Activated T-cell treated with anti-CD3 and anti-CD28 coated beads, Interleukin-2, amount 50 U/mL, for 72 hours (primary cell): ENCODE measurements around the gene OR10AD1. TPM values are rescaled to one million over a fixed set of nuclear protein-coding genes. Genes with fewer than 3 reads are reported as not detected.
A peak's percentile ranks its signal among the peaks of the same experiment; 100 is the strongest.

Source experiments
- ATAC-seq, 2 donors: fragments of 150-1000 bp; cut with Tn5 transposase; replicated peaks in 1 of 2; 2 replicates each; pipeline ENCODE4 v1.10.0; 2021; ENCODE audit warnings: moderate library complexity in 2 of 2, mild to moderate bottlenecking in 1 of 2
- DNase-seq, 2 donors: peaks; one replicate each; pipeline ENCODE4 v3.0.0; 2021 to 2022; ENCODE audit warnings: mixed read lengths in 1 of 2
- H3K27ac Mint-ChIP-seq: one replicate; pipeline ENCODE4 v1.8.0; 2022; ENCODE audit warnings: mild to moderate bottlenecking, moderate library complexity, mixed read lengths
- H3K27me3 Mint-ChIP-seq: one replicate; pipeline ENCODE4 v1.8.0; 2022; ENCODE audit warnings: low read depth, mixed read lengths
- H3K36me3 Mint-ChIP-seq, 2 donors: one replicate each; pipeline ENCODE4 v1.8.0; 2022; ENCODE audit warnings: mixed read lengths in 2 of 2, mild to moderate bottlenecking in 1 of 2; ENCODE audit not compliant: insufficient read depth in 2 of 2
- H3K4me1 Mint-ChIP-seq: one replicate; pipeline ENCODE4 v1.8.0; 2022; ENCODE audit warnings: low read depth, mixed read lengths
- H3K4me3 Mint-ChIP-seq, 2 donors: one replicate each; pipeline ENCODE4 v1.8.0; 2022; ENCODE audit warnings: mild to moderate bottlenecking in 2 of 2, mixed read lengths in 2 of 2, moderate library complexity in 2 of 2
- H3K9me3 Mint-ChIP-seq, 2 donors: one replicate each; pipeline ENCODE4 v1.8.0; 2022; ENCODE audit warnings: mixed read lengths in 2 of 2
- total RNA-seq, 2 donors: library from RNA; stranded (reverse); gene quantifications; one replicate each; pipeline ENCODE4 v1.2.3, GENCODE V29; 2022

OR10AD1 gene
- total RNA-seq, 2 donors from 2014 or later = not detected

DNA sequence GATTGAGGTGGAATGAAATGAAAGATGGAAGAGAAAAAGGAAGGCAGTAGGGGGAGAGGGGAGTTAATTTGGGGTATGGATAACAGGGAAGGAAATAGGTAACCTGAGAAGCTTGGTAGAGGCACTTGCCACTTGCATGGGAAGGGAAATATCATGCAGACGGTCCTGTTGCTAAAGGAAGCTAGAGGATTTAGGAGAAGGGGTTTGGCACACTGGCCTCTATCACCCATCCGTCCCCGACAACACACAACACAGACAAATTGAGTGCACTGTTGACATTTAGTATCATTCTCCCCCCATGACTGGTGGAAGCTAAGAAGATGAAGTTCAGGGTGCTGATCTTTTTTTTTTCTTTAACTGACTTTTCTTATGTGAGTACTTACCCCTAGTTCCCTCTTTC lies 2.0 kb downstream of the OR10AD1 start:
- Mint-ChIP-seq H3K27me3 (no peaks in the 10 kb centered on the region), H3K36me3 (peaks cover 18 to 39% of the 10 kb centered on the region in 2 donors), H3K27ac (no peak overlapping the region), H3K4me1 (peaks cover 40% of the 10 kb centered on the region), H3K9me3 (peaks cover 16 to 19% of the 10 kb centered on the region in 2 donors), H3K4me3 (peak overlapping the region in 1 of 2 donors; percentile 59)
- DNase-seq = no peak
- no peak for ATAC-seq

DNA sequence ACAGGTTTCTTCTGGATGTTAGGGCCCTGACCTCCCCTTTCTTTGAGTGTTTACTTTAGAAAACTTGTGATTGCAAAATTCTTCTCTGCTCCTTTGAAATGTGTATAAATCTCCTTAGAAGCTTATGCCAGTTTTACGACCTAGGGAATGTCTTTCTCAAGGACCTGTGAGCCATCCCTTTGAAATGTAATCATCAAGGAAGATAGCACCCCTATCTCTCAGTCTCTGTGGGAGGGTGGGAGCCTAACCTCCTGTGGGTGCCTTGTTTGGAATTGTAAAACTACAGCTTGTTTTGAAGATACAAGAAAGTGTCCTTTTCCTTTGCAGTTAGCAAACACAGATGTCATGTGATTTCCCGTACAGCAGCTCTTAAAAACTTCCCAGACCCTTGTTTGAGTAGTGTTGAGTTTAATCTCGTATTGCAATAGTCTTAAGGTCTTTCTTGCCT lies 3.3 kb downstream of the OR10AD1 start:
- H3K4me3 Mint-ChIP-seq = peak overlapping the region; percentile 89 to 95
- DNase-seq (no peak), ATAC-seq (no peak)
- H3K4me1 Mint-ChIP-seq = peaks cover 40% of the 10 kb centered on the region
- peaks cover 4% of the 10 kb centered on the region for H3K27me3 Mint-ChIP-seq
- peaks cover 16 to 19% of the 10 kb centered on the region in 2 donors for H3K9me3 Mint-ChIP-seq
- peaks cover 18 to 35% of the 10 kb centered on the region in 2 donors for H3K36me3 Mint-ChIP-seq
- peak overlapping the region; percentile 92 for H3K27ac Mint-ChIP-seq

DNA sequence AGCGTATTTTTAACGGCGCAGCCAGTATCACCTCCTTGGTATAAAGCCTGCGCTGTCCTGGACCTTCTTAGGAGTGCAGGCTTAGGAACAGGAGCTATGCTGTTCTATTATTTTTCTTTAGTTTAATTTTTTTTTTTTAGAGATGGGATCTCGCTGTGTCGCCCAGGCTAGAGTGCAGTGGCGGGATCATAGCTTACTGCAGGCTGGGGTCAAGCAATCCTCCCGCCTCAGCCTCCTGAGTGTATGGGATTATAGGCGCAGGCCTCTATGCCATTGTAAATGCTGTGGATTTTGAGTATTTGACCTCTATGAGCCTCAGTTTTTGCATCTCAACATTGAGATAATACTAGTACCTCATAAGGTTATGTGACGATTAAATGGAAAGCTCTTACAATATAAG lies 4.1 kb downstream of the OR10AD1 start:
- H3K27ac Mint-ChIP-seq = peak overlapping the region; percentile 92
- ATAC-seq = no peak
- peaks cover 14 to 30% of the 10 kb centered on the region in 2 donors for H3K36me3 Mint-ChIP-seq

GRCh38 chr12:48198672-48198971 lies 4.5 kb downstream of the OR10AD1 start:
- Mint-ChIP-seq H3K27ac (peak overlapping the region; percentile 92), H3K27me3 (peaks cover 13% of the 10 kb centered on the region), H3K4me3 (peak overlapping the region; percentile 89 to 95), H3K36me3 (peaks cover 14 to 30% of the 10 kb centered on the region in 2 donors), H3K4me1 (peaks cover 40% of the 10 kb centered on the region), H3K9me3 (peaks cover 12 to 15% of the 10 kb centered on the region in 2 donors)
- ATAC-seq = peak; percentile 22
- DNase-seq = peak; percentile 36 to 48

More for the DNA sequence above, 4.1 kb downstream of the OR10AD1 start:
- Mint-ChIP-seq H3K27me3 (peaks cover 11% of the 10 kb centered on the region), H3K4me1 (peaks cover 40% of the 10 kb centered on the region), H3K4me3 (peak overlapping the region; percentile 89 to 95), H3K9me3 (peaks cover 12 to 15% of the 10 kb centered on the region in 2 donors)
- DNase-seq = no peak

DNA sequence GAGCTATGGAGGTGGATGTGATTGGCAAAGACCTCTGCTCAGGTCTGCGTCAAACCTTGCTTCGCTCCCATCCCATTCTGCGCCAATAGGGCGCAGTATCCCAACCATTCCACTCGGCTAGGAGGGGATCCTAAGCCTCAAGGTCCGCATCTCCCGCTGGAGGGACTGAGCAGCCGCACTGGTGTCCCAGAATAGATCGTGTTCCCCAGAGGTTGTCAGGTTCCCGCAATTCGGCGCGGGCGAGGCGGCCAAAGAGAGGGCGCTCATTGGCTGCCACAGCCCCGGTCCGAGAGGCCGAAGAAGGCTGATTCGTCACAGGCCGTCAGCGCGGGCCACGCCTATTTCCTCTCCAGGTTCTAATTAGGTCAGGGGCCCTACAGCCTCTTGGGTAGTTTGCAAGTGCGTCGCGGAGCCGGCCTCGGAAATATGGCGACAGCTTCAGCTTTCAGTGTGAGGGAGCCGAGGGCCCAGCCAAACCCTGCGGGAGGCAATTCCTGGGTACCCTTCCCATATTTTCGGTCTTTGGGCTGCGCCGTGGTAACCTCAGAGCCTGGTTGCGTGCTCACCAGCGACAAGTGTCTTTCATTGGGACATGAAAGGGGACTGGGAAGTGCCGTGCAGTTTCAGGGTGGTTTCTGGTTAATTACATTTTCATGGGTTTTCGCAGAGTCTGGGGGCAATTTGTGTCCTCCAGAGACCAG lies 5.0 kb downstream of the OR10AD1 start:
- ATAC-seq = peak; percentile 100
- peak; percentile 94 to 96 for DNase-seq

GRCh38 chr12:48197549-48197970 lies 5.5 kb downstream of the OR10AD1 start:
- H3K9me3 Mint-ChIP-seq = peaks cover 6 to 10% of the 10 kb centered on the region in 2 donors
- peak in 1 of 2 donors; percentile 18 for DNase-seq

More for the DNA sequence above, 5.0 kb downstream of the OR10AD1 start:
- Mint-ChIP-seq H3K4me1 (peaks cover 40% of the 10 kb centered on the region), H3K36me3 (peaks cover 14 to 30% of the 10 kb centered on the region in 2 donors), H3K9me3 (peaks cover 11% of the 10 kb centered on the region in 2 donors), H3K4me3 (peak overlapping the region; percentile 89 to 95), H3K27ac (peak overlapping the region; percentile 92), H3K27me3 (peaks cover 18% of the 10 kb centered on the region)

DNA sequence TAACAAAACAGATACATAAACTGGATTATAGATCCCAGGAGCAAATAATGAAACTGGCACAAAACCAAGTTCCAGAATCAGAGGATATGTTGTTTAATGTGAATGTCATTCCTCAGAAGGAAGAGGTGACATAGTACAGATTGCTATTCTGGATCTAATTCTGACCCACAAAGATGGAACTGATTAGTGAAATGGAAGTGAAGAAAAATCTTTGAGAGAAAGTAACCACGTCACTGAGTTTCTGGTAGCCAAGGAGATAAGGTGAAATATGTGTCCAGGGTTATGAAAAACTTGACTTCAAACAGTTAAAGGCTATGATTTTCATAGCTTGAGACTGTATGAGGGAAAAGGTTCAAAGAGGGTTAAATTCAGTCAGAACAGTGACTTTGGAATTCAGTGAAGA lies 8.3 kb downstream of the OR10AD1 start:
- Mint-ChIP-seq H3K27ac (no peak overlapping the region), H3K4me3 (no peak overlapping the region), H3K36me3 (peaks cover 0 to 3% of the 10 kb centered on the region in 2 donors), H3K4me1 (peaks cover 15% of the 10 kb centered on the region), H3K9me3 (no peaks in the 10 kb centered on the region), H3K27me3 (peaks cover 27% of the 10 kb centered on the region)
- DNase-seq (no peak), ATAC-seq (no peak)

More at GRCh38 chr12:48197549-48197970, 5.5 kb downstream of the OR10AD1 start:
- peaks cover 18% of the 10 kb centered on the region for H3K27me3 Mint-ChIP-seq
- H3K4me1 Mint-ChIP-seq = peaks cover 40% of the 10 kb centered on the region
- peaks cover 8 to 24% of the 10 kb centered on the region in 2 donors for H3K36me3 Mint-ChIP-seq
- H3K27ac Mint-ChIP-seq = peak overlapping the region; percentile 92
- ATAC-seq = peak; percentile 19 to 26
- peak overlapping the region; percentile 89 to 95 for H3K4me3 Mint-ChIP-seq

GRCh38 chr12:48193623-48194022 lies 9.5 kb downstream of the OR10AD1 start:
- ATAC-seq (no peak), DNase-seq (no peak)
- Mint-ChIP-seq H3K27me3 (peaks cover 27% of the 10 kb centered on the region), H3K4me1 (peaks cover 8% of the 10 kb centered on the region), H3K4me3 (no peak overlapping the region), H3K27ac (no peak overlapping the region), H3K9me3 (no peaks in the 10 kb centered on the region), H3K36me3 (peaks cover 0 to 3% of the 10 kb centered on the region in 2 donors)

DNA sequence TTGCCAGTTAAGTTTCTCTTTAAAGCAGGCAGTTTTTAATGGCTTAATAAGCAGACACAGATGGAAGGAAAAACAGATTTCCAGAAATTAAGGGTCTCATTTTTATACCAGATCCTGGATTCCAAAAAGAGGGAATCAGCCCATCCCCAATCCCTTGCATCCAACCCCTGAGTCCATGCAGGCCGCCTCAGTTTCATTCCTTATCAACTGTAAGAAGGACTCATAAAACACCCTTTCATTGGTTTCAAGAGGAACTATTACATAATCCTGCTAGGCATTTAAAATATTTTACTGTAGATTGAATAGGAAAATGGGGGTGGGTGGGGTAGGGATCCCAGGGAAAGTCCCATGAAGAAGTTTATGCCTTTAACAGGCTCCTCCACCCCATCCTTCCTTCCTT lies 10.2 kb downstream of the OR10AD1 start:
- Mint-ChIP-seq H3K4me1 (peaks cover 8% of the 10 kb centered on the region), H3K27ac (no peak overlapping the region), H3K9me3 (no peaks in the 10 kb centered on the region), H3K36me3 (no peaks in the 10 kb centered on the region), H3K4me3 (no peak overlapping the region), H3K27me3 (peaks cover 27% of the 10 kb centered on the region)
- DNase-seq = no peak
- ATAC-seq = no peak

GRCh38 chr12:48191096-48191495 lies 12.0 kb downstream of the OR10AD1 start:
- no peak overlapping the region for H3K4me3 Mint-ChIP-seq
- DNase-seq = no peak
- H3K9me3 Mint-ChIP-seq = no peaks in the 10 kb centered on the region
- H3K27me3 Mint-ChIP-seq = peaks cover 29% of the 10 kb centered on the region
- H3K27ac Mint-ChIP-seq = no peak overlapping the region
- H3K36me3 Mint-ChIP-seq = no peaks in the 10 kb centered on the region
- no peak for ATAC-seq
- peaks cover 2% of the 10 kb centered on the region for H3K4me1 Mint-ChIP-seq

DNA sequence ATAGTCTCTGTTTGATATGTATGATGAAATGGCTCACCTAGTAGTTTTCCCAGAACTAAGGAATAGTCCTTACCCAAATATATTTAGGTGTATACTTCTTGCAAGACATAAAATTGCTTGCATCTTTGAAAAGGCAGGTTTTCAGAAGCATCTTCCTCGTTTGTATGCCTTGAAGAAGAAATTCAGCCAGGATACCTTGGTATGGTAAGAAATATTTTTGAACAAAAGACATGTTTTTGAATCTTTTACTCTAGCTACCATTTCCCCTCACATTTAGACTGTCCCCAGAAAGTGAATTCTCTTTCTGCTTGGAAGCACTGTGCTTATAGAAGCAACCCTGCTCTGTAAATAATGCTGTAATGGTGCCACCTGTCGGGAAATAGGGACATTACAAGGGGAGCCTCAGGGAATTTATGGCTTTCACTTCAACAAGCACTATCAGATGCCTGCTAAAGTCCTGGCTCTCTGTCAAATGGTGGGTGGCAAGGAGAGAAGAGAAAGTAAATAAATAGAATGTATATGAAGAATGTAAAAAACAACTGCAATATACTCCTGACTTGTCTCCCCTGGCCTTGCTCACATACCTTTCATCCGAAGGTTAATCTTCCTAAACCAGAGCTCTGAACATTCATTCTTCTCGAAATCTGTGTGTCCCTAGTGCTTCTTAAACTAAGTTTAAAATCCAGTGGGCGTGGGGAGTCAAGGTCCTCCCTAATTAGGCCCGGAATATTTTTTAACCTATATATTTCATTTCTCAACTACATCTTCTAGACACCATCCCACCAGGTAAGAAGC lies 13.6 kb downstream of the OR10AD1 start:
- DNase-seq = peak; percentile 62 to 70
- Mint-ChIP-seq H3K4me1 (peaks cover 7% of the 10 kb centered on the region), H3K4me3 (no peak overlapping the region), H3K9me3 (no peaks in the 10 kb centered on the region), H3K27ac (no peak overlapping the region), H3K36me3 (no peaks in the 10 kb centered on the region), H3K27me3 (peaks cover 39% of the 10 kb centered on the region)
- ATAC-seq = peak; percentile 65 to 77

DNA sequence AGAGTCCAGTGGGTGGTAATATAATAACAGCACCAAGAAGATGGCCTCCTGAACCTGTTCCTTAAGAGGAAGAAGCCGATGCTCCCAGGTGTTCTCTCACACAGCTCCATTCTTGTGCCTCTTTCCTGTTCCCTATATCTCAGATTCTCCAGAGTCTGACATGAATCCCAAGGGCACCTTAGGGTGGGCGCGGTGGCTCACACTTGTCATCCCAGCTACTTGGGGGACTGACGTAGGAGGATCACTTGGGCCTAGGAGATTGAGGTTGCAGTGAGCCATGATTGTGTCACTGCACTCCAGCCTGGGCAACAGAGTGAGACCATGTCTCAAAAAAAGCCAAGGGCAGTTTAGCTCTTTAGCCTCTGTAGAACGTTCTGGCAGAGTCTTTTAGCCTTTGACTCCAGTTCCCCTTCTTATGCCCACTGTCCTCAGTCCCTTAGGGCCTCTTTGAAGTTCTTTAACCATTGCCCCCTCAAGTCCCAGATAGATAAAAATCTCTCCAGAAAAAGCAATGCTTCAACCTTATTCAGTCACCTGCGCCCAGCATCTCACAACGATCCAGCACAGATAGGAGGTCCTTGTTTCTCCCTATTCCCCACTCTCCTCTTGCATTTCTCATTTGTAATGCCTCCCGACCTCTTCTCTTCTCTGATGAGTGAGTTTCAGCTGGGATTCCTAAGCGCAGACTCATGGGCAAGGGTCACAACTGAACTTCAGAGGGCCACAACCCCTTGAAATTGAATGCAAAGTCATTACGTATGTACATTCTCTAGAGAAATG lies 15.0 kb downstream of the OR10AD1 start:
- peaks cover 32% of the 10 kb centered on the region for H3K27me3 Mint-ChIP-seq
- ATAC-seq (no peak), DNase-seq (no peak)
- H3K9me3 Mint-ChIP-seq = no peaks in the 10 kb centered on the region
- peaks cover 7% of the 10 kb centered on the region for H3K4me1 Mint-ChIP-seq
- no peak overlapping the region for H3K27ac Mint-ChIP-seq
- H3K36me3 Mint-ChIP-seq = no peaks in the 10 kb centered on the region
- H3K4me3 Mint-ChIP-seq = no peak overlapping the region
